DOHH2 (cell line): Measurements from ENCODE around the gene AXIN1.

Experiments used
- EZH2phosphoT487 ChIP-seq: fragments of 200-600 bp; sonication (generic); IDR thresholded peaks from 2 replicates; pipeline ENCODE4 v1.6.1; 2017; ENCODE audit warnings: borderline replicate concordance, mild to moderate bottlenecking, antibody characterized with exemption, low read length, moderate library complexity, mixed read lengths
- TF ChIP-seq, protein P1 (sequence below): fragments of 200-600 bp; sonication (generic); IDR thresholded peaks from one replicate; pipeline ENCODE4 v1.5.1; 2014; ENCODE audit warnings: antibody characterized with exemption, mild to moderate bottlenecking, low read depth, low read length; ENCODE audit not compliant: poor library complexity, severe bottlenecking

DNA sequence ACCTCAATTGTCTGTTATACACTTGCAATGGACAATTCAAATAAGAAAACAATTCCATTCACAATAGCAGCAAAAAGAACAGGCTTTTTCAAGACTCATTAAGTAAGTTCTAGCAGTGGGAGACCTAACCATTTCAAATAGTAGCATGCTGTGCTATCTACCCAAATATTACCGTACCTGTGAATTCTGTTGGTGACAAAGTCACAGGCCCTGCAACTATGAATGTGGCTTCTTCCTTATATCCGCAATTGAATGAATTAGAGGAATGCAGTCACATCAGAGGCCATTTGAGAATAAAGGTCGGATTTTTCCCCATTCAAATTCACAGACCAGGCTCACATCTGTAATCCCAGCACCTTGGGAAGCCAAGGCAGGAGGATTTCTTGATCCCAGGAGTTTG lies 43.7 kb upstream of the AXIN1 start:
- TF ChIP-seq, protein P1, sequence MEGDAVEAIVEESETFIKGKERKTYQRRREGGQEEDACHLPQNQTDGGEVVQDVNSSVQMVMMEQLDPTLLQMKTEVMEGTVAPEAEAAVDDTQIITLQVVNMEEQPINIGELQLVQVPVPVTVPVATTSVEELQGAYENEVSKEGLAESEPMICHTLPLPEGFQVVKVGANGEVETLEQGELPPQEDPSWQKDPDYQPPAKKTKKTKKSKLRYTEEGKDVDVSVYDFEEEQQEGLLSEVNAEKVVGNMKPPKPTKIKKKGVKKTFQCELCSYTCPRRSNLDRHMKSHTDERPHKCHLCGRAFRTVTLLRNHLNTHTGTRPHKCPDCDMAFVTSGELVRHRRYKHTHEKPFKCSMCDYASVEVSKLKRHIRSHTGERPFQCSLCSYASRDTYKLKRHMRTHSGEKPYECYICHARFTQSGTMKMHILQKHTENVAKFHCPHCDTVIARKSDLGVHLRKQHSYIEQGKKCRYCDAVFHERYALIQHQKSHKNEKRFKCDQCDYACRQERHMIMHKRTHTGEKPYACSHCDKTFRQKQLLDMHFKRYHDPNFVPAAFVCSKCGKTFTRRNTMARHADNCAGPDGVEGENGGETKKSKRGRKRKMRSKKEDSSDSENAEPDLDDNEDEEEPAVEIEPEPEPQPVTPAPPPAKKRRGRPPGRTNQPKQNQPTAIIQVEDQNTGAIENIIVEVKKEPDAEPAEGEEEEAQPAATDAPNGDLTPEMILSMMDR, result no peak
- TF ChIP-seq EZH2phosphoT487, result no peak
